GM21529 (cell line): Measurements from ENCODE around the gene SYT15.
"Not testable (repeated sequence)": the region's sequence is repeated elsewhere in the genome, so short reads cannot be mapped to it uniquely, and the experiment has no call there.

Source experiments
- ATAC-seq: cut with Tn5 transposase; IDR thresholded peaks from one replicate; pipeline ENCODE4 v1.9.1; 2021; ENCODE audit not compliant: unreplicated experiment

SYT15 gene

DNA sequence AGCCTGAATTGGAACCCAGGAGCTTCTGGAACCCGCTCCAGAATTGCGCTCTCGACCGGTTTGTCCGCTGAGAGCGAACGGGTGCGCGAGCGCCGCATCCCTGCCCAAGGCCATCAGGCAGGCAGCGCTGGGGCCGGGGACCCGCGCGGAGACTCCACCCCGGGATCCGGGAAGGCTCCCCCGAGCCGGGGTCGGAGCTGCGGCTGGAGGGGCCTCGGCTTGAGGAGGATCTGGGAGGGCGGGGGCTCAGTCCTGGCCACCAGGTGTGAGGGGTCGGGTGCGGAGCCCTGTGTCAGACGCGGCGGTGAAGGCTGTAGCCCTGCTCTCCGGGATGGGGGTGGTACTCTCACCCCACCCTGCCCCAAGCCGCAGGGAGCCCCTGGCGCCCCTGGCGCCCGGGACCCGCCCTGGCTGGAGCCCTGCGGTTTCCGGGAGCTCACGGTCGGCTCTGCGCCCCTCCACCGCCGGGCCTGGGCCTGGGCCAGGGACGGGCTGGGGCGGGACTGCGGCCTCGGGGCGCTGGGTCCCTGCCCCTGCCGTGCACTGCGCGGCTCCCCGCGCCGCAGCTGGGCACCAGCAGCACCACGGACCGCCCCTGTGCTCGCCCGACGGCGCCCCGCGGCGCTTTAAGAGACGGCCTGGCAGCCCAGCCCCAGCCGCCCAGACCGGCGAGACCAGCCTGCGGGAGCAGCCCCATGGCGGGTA lies at the start of gene SYT15:
Gene SYT15 (plus strand): TSS at position 655 of the 705 bp plus-strand sequence. CDS start 41 bp downstream, at position 696.
- not testable (repeated sequence) for ATAC-seq

- ATAC-seq: not testable (repeated sequence)
These were observed 49.2 kb upstream of the SYT15 start for GRCh38 chr10:46529742-46530141.

GRCh38 chr10:46530249-46531186 lies 48.4 kb upstream of the SYT15 start:
- no peak for ATAC-seq

DNA sequence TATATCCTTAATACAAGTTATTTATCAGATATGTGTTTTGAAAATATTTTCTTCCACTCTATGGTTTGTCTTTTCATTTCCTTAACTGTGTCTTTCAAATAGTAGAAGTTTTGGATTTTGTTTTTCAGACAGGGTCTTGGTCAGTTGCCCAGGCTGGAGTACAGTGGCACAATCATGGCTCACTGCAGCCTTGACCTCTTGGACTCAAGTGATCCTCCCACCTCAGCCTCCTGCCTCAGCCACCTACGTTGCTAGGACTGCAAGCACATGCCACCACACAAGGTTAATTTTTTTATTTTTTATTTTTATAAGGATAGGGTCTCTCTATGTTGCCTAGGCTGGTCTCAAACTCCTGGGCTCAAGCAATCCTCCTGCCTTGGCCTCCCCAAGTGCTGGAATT lies 46.7 kb upstream of the SYT15 start:
- not testable (repeated sequence) for ATAC-seq

GRCh38 chr10:46534828-46535524 lies 44.0 kb upstream of the SYT15 start:
- ATAC-seq: no peak

DNA sequence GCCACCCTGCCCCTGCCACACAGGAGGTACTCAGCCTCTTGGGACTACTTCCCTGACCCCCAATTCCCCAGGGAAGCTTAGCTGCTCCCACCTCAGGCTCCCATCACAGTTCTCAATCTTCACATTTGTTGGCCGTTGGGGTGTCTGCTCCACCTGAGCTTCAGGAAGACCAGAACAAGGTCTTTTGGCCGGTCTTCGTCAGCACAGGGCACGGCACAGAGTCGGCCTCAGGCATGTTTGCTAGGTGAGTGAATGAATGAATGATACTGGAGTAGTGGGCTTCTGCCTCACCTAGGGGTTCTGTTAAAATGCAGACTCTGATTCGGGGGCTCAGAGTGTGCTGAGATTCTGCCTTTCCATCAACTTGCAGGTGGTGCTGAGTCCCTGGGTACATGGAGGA lies 42.8 kb upstream of the SYT15 start:
- no peak for ATAC-seq

GRCh38 chr10:46536781-46537180 lies 42.1 kb upstream of the SYT15 start:
- no peak for ATAC-seq

DNA sequence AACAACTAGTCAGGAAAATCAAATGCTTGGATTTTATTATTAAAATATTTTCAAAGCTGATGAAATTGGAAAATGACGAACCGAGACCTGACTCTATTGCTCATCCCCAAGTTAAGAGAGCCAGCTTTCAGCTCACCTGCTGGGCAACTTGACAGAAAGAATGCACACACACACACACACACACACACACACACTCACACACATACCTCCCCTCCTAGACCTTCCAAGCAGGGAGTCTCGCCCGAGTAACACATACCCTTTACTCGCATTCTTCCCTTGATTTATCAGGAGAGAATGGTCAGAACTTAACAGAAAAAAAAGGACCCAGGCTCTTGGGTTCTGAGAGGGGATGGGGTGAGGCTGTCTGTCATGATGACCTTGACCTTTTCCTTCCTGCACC lies 41.6 kb upstream of the SYT15 start:
- no peak for ATAC-seq

- no peak for ATAC-seq
These were observed 40.8 kb upstream of the SYT15 start for GRCh38 chr10:46538155-46538554.

DNA sequence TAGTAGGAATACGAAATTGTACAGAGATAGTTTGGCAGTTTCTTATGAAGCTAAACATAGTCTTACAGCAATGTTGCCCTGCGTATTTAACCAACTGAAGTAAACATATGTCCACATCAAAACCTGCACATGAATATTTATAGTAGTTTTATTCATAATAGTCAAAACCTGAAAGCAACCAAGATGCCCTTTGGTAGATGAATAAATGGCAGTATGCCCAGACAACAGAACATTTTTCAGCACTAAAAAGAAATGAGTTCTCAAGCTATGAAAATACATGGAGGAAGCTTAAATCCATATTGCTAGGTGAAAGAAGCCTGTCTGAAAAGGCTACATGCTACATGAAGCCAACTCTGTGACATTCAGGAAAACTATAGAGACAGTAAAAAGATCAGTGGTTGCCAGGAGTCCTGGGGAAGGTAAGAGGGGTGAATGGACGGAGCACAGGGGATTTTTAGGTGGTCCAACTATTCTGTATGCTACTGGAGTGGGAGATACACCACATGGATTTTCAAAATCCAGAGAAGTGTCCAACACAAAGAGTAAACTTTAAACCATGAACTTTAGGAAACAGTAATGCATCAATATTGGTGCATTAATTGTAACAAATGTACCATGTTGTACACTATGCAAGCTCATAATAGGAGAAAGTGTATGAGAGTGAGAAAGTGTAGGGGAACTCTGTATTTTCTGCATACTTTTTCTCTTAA lies 40.1 kb upstream of the SYT15 start:
- ATAC-seq: no peak

DNA sequence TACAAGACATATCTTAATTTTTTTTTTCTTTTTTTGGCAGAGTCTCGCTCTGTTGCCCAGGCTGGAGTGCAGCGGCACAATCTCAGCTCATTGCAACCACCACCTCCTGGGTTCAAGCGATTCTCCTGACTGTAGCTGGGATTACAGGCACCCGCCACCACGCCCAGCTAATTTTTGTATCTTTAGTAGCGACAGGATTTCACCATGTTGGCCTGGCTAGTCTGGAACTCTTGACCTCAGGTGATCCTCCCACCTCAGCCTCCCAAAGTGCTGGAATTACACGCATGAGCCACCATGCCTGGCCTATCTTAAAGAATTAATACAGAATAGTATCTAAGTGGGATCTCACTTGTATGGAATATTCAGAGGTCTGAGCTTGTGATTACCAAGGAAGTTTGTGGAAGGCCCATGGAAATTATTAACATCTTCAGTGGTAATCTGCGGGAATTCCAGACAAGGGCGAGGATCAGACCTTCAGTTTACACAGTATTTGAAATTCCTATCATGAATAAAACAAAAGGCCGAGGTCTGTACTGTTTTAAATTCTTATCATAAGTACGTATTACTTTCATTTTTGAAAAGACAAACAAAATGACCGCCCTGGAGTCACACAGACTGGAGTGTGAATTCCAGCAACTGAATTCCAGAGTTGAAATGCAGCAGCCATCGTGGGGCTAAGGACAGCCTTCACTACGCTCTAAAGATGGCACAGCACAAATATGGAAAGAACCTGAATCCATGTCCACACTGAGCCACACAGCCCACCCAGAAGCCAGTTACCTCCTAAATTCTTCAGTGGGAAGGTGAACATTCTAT lies 39.1 kb upstream of the SYT15 start:
- ATAC-seq: no peak

GRCh38 chr10:46540412-46541016 lies 38.4 kb upstream of the SYT15 start:
- no peak for ATAC-seq

DNA sequence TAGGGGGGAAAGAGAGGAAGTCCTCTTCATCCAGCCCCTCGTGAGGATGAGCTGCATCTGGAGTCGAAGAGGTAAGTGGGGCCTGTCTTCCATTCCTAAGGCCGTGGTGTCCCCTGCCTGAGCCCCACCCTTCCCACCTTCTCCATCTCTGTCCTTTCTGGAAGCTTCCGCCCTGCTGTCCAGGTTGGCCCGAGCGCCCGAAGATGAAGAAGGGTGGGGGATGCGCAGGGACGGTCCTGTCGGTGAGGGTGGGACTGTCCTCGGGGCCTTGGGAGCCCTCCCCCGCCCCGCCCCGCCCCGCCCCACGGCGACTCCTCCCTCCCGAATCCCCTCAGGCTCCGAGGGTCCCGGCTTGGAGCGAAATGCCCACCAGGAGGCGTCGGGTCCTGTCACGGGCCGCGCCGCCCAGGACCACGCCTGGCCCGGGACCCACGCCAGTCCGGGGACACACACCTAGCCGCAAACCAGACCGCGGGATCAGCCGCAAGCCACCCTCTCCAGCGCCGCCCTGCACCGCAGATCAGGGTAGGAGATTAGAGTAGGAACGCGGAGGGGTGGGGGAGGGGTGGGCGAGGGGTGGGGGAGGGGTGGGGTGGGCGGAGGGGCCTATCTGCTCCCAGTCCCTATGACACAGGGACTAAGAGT lies 37.8 kb upstream of the SYT15 start:
- ATAC-seq: no peak

GRCh38 chr10:46541735-46542566 lies 37.0 kb upstream of the SYT15 start:
- no peak for ATAC-seq

DNA sequence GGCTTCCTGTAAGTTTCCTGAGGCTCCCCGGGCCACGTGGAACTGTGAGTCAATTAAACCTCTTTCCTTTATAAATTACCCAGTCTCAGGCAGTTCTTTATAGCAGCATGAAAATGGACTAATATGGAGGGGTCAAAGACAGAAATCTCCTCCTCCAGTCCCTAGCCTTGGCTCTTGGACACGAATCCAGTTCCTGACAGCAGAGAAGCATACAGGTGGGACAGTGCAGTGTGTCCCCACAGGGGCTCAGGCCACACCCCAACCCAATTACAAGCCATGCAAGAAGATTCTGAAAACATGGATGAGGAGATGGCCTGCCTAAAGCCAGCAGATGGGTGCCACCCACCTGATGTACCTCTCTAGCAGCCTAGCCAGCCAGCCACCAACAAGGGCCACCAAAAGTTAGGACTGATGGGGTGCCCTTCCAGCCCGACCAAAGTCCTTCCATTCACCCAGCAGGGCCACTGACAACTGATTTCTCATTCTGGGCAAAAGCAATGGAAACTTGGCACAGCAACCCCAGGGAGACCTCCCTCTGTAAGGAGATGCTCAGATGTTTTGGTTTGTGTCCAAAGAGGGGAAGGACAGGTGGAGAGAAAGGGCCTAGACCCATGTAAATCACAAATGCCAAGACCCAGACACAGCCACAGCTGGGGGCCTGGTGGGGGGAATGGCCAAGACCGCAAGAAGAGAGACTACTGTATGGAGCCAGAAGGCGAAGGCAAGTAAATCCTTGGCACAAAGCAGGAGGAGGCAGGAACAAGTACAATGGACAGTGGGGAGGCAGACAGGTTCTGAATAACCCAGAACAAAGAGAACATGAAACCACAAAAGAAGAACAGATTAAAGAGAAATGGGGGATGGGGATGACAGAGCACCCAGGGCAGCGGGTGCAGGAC lies 36.1 kb upstream of the SYT15 start:
- ATAC-seq: no peak

GRCh38 chr10:46543466-46544377 lies 35.2 kb upstream of the SYT15 start:
- no peak for ATAC-seq
